Measurements from ENCODE around the gene SCLT1. TPM values are rescaled to one million over a fixed set of nuclear protein-coding genes. Genes with fewer than 3 reads are reported as not detected.

SCLT1 gene
- total and polyA plus RNA-seq, 2 of the 8 experiments (the other 6 are each of a cell fraction or from before 2014, with no cell fraction given): 4.8 to 13.1 TPM

DNA sequence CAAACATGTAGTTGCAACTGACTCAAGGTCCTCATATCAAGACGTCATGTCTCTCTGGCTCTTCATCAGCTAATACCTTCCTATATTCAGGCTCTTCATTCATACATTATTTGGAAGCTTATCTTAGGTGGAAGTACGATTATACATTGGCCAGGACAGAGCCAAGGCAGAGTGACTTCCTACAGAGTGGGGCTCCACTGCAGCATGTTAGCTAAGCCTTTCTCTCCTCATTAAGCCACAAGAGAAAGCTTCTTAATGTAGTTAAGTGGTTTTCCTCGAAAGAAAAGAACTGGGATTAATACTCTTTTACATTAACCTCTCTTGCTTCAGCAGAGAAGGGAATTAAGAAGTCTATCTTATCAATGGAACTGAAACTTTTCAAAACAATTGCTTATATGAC, 17.6 kb upstream of the SCLT1 start:
- no peak overlapping the region for H4K5ac ChIP-seq (ENCODE audit: insufficient read length, low read depth, low read length)
- no peak overlapping the region for H2BK5ac ChIP-seq (ENCODE audit: low read depth, low read length)
- FAIRE-seq (no peak), DNase-seq (ENCODE audit: low read depth in 1 of 2, low spot score in 2 of 2) (no peak)
- no peak overlapping the region for H3K56ac ChIP-seq (replicated peaks; ENCODE audit: insufficient read length, low read depth, low read length)
- no peak overlapping the region for H2BK20ac ChIP-seq (ENCODE audit: low read length)
- no peak overlapping the region for H3K4me3 ChIP-seq (ENCODE audit: extremely low read depth in 1 of 4, insufficient read depth in 2 of 4, low read depth in 3 of 4, low read length in 4 of 4)
- H3K4me2 ChIP-seq (ENCODE audit: insufficient read depth in 1 of 2, low read depth in 2 of 2, low read length in 2 of 2): no peak overlapping the region
- H3K36me3 ChIP-seq (ENCODE audit: control insufficient read depth in 2 of 4, insufficient read depth in 4 of 4, low read length in 3 of 4): no peaks in the 10 kb centered on the region
- H3K14ac ChIP-seq (ENCODE audit: insufficient read length): no peak overlapping the region
- H3K27ac ChIP-seq (ENCODE audit: low read depth, low read length): no peak overlapping the region
- H3K9ac ChIP-seq (replicated peaks in 1 of 4; ENCODE audit: extremely low read depth in 1 of 4, low read depth in 3 of 4, low read length in 3 of 4): no peak overlapping the region
- no peak overlapping the region for H2BK15ac ChIP-seq (ENCODE audit: low read length)
- no peaks in the 10 kb centered on the region for H4K20me1 ChIP-seq (replicated peaks in 1 of 2; ENCODE audit: control insufficient read depth in 1 of 2, insufficient read depth in 2 of 2, low read length in 2 of 2)
- no peaks in the 10 kb centered on the region for H3K79me1 ChIP-seq (ENCODE audit: low read depth, low read length)
- H2BK120ac ChIP-seq (replicated peaks; ENCODE audit: low read depth, low read length): no peak overlapping the region
- no peak overlapping the region for H2AK5ac ChIP-seq (ENCODE audit: low read depth, low read length)
- no peaks in the 10 kb centered on the region for H3K9me3 ChIP-seq (ENCODE audit: insufficient read depth in 2 of 2, low read depth in 1 of 2, low read length in 1 of 2)
- H3K79me2 ChIP-seq (ENCODE audit: control insufficient read depth in 1 of 2, insufficient read depth in 2 of 2, low read length in 2 of 2): no peaks in the 10 kb centered on the region
- H2AFZ ChIP-seq (ENCODE audit: low read length): no peak overlapping the region
- H4K91ac ChIP-seq (replicated peaks; ENCODE audit: insufficient read length, low read length): no peak overlapping the region
- H3K18ac ChIP-seq (ENCODE audit: extremely low read depth, low read length): no peak overlapping the region
- H3K23me2 ChIP-seq (ENCODE audit: low read depth, low read length): no peaks in the 10 kb centered on the region
- no peak overlapping the region for H2BK12ac ChIP-seq (ENCODE audit: low read depth, low read length)
- peaks cover 0 to 1% (median 0%) of the 10 kb centered on the region in 4 experiments; a peak in 1 of 7 replicates for H3K27me3 ChIP-seq (replicated peaks in 1 of 4; ENCODE audit: control insufficient read depth in 3 of 4, extremely low read depth in 1 of 4, insufficient read depth in 3 of 4, low read length in 3 of 4)
- WGBS, 2 experiments (ENCODE audit: extremely low coverage in 1 of 2, insufficient coverage in 1 of 2, insufficient read length in 1 of 2, insufficient replicate concordance in 2 of 2, low coverage in 1 of 2, low lambda C conversion rate in 2 of 2, missing lambda C conversion rate in 1 of 2): 82% methylated on average over 3 of the region's 3 CpGs; no CpG with 5 or more reads in 1 of the 2 experiments
- ChIA-PET POLR2A (ENCODE audit: partially characterized antibody) (no interaction called here), CTCF (ENCODE audit: partially characterized antibody) (no interaction called here)
- H3K4me1 ChIP-seq (replicated peaks in 1 of 4; ENCODE audit: control insufficient read depth in 3 of 4, insufficient read depth in 4 of 4, low read length in 3 of 4): peaks cover 0 to 2% (median 0%) of the 10 kb centered on the region in 4 experiments; a peak in 2 of 7 replicates
- no peak overlapping the region for H3K4ac ChIP-seq (replicated peaks; ENCODE audit: insufficient read length, low read depth, low read length)
- H3K23ac ChIP-seq (ENCODE audit: insufficient read length): no peak overlapping the region
- no peak overlapping the region for H4K8ac ChIP-seq (ENCODE audit: extremely low read depth, insufficient read depth, low read length)
- TF ChIP-seq, protein P1, sequence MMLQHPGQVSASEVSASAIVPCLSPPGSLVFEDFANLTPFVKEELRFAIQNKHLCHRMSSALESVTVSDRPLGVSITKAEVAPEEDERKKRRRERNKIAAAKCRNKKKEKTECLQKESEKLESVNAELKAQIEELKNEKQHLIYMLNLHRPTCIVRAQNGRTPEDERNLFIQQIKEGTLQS (IDR thresholded peaks at IDR 0.05; ENCODE audit: insufficient read depth, low read depth, low read length): no peak

All from H1 (cell line).